GM23248 (cell line): Measurements from ENCODE around the gene HEXIM1.

Experiments used
- EZH2 ChIP-seq: fragments of 200-600 bp; sonication (generic); IDR thresholded peaks from 2 replicates; pipeline ENCODE4 v1.6.1; 2018; ENCODE audit warnings: antibody characterized with exemption, mild to moderate bottlenecking; ENCODE audit not compliant: insufficient read depth, poor library complexity, severe bottlenecking
- EZH2phosphoT487 ChIP-seq: fragments of 200-600 bp; sonication (generic); IDR thresholded peaks from 2 replicates; pipeline ENCODE4 v1.6.1; 2018; ENCODE audit warnings: antibody characterized with exemption, moderate library complexity, mild to moderate bottlenecking, low read depth; ENCODE audit not compliant: insufficient read depth

- TF ChIP-seq EZH2phosphoT487 (no peak), EZH2 (no peak)
Observed at GRCh38 chr17:45128331-45128730, 19.9 kb upstream of the HEXIM1 start.
